Esophagus muscularis mucosa (tissue), 4 donors: ENCODE measurements around the gene GORAB. TPM values are rescaled to one million over a fixed set of nuclear protein-coding genes. Genes with fewer than 3 reads are reported as not detected.
A peak's percentile ranks its signal among the peaks of the same experiment; 100 is the strongest.

Experiments
- DNase-seq: peaks from one replicate; pipeline ENCODE4 v3.0.0-alpha.2; 2017; ENCODE audit errors: extremely low spot score
- H3K27ac ChIP-seq, 4 donors: fragments of 200-600 bp; sonication (generic); replicated peaks in 1 of 4; 1 replicate in 3 of 4; 2 replicates in 1 of 4; pipeline ENCODE4 v1.5.1; 2016 to 2019; ENCODE audit warnings: mild to moderate bottlenecking in 1 of 4
- H3K27me3 ChIP-seq, 4 donors: fragments of 200-600 bp; sonication (generic); one replicate each; pipeline versions ENCODE4 v1.5.1 to v1.6.0; 2016 to 2019
- H3K36me3 ChIP-seq, 4 donors: fragments of 200-600 bp; sonication (generic); one replicate each; pipeline ENCODE4 v1.5.1; 2016 to 2019
- H3K4me1 ChIP-seq, 4 donors: fragments of 200-600 bp; sonication (generic); one replicate each; pipeline ENCODE4 v1.5.1; 2016 to 2019
- H3K4me3 ChIP-seq, 4 donors: fragments of 200-600 bp; sonication (generic); 1 replicate in 2 of 4; 2 replicates in 2 of 4; pipeline ENCODE4 v1.5.1; 2016 to 2019; ENCODE audit warnings: mild to moderate bottlenecking in 4 of 4, moderate library complexity in 1 of 4
- H3K9me3 ChIP-seq, 4 donors: fragments of 200-600 bp; sonication (generic); 1 replicate in 3 of 4; 2 replicates in 1 of 4; pipeline ENCODE4 v1.5.1; 2016 to 2019
- CTCF ChIP-seq, 3 experiments: fragments of 200-600 bp in 2 of 3; fragments of 450-650 bp in 1 of 3; sonication (generic) in 2 of 3; IDR thresholded peaks; one replicate each; pipeline ENCODE4 v1.5.1; 2017 to 2019; ENCODE audit warnings: antibody characterized with exemption in 3 of 3, mild to moderate bottlenecking in 2 of 3, moderate library complexity in 1 of 3
- EP300 ChIP-seq: sonication (generic); formaldehyde crosslinking; IDR thresholded peaks from one replicate; pipeline ENCODE4 v1.6.1; 2017; ENCODE audit warnings: antibody characterized with exemption
- POLR2A ChIP-seq: fragments of 450-650 bp; IDR thresholded peaks from one replicate; pipeline ENCODE4 v1.6.1; 2017; ENCODE audit warnings: antibody characterized with exemption, moderate library complexity, mild to moderate bottlenecking, low read depth
- POLR2AphosphoS5 ChIP-seq, 2 donors: sonication (generic); formaldehyde crosslinking; IDR thresholded peaks; one replicate each; pipeline ENCODE4 v1.6.1; 2017; ENCODE audit warnings: antibody characterized with exemption in 2 of 2
- WGBS: methylation state at CpG from one replicate; pipeline ENCODE4 v1.1.5; 2018; 5-methylcytosine and 5-hydroxymethylcytosine counted together
- intact Hi-C: fragments of 100-400 bp; cut with DNase I; formaldehyde crosslinking; loops from one replicate; pipeline ENCODE4 v1.15.1; 2023
- total RNA-seq, 4 donors: library from RNA; depleted of rRNA; stranded (reverse); fragments of >200 nt; gene quantifications; one replicate each; pipeline versions ENCODE4 v1.1.0 to v1.2.1, GENCODE V29; 2016

GORAB gene
- total RNA-seq, 4 donors from 2014 or later = 4.3 to 8.0 (median 5.8) TPM

DNA sequence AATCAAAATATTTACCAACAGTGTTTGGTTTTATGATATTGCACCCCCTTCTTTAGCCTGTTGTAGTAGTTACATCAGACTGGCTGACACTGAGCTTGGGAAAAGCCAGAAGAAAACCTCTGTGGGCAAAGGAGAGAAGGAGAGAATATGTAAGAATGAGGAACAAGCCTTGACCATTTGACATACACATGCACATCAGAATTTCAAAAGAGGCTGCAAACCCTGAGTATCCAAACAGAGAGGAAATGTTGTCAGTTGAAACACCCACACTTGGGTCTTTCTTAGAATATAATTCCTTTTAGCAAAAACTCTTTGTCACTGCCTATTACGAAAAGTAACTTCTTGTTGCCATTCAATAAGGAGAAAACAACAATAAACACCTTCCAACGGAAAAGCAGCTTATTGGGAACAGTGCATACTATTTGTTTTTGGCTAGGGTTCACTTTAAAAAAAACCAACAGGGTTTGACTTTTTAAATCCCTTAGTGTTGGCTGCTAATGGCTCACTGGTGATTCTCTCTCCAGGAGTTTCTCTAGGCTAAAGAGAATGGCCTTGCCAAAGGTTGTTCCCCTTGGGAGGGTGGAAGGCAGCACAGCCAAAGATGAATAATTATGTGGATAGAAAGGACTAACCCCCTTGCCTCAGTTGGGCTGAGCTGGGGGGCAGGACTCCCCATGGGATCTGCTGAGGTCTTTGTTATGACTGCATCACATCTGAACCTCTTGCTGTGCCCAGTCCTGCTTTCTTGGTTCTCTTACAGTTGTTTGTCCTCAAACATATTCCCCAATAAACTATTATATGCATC lies 48.9 kb downstream of the GORAB start:
- no peak for DNase-seq
- TF ChIP-seq POLR2A = no peak
- no peak for TF ChIP-seq EP300
- TF ChIP-seq CTCF (IDR thresholded peaks at IDR 0.05) = no peak
- TF ChIP-seq POLR2AphosphoS5 (IDR thresholded peaks at IDR 0.05) = no peak
- intact Hi-C loops = no loop called here
- H3K9me3 ChIP-seq = no peaks in the 10 kb centered on the region
- 52% methylated on average over 2 of the region's 2 CpGs for WGBS
- H3K27me3 ChIP-seq = no peaks in the 10 kb centered on the region
- no peaks in the 10 kb centered on the region for H3K4me1 ChIP-seq
- H3K4me3 ChIP-seq = no peak overlapping the region
- H3K36me3 ChIP-seq = no peaks in the 10 kb centered on the region
- H3K27ac ChIP-seq = no peak overlapping the region

DNA sequence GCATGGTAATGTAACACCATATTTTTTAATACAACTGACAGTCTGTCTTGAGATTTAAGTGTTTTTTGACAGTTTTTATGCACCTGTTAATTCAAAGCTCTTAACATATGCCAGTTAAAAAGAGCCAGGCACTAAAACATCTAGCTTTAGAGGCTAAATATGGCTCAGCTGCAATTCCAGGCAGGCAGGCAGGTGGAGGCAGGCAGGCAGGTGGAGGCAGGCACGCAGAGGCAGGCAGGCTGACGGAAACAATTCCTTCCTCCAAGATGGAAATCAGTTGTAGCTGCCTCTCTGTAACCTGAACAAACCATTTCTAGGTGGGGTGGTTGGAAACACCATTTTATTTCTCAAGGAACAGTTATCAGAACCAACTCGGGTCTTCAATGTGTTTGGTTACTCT lies 51.2 kb downstream of the GORAB start:
- Histone ChIP-seq H3K4me3 (no peak overlapping the region), H3K4me1 (peaks cover 0 to 12% (median 7%) of the 10 kb centered on the region in 4 donors), H3K27ac (no peak overlapping the region), H3K27me3 (no peaks in the 10 kb centered on the region), H3K9me3 (no peaks in the 10 kb centered on the region), H3K36me3 (no peaks in the 10 kb centered on the region)
- no peak for DNase-seq
- intact Hi-C loops = no loop called here
- TF ChIP-seq POLR2AphosphoS5 (IDR thresholded peaks at IDR 0.05) (no peak), POLR2A (no peak), CTCF (IDR thresholded peaks at IDR 0.05) (no peak), EP300 (no peak)
- WGBS = 88% methylated on average over 3 of the region's 3 CpGs

GRCh38 chr1:170586321-170587252 lies 54.6 kb downstream of the GORAB start:
- Histone ChIP-seq H3K36me3 (no peaks in the 10 kb centered on the region), H3K4me3 (peak overlapping the region in 3 of 4 donors; percentile 18 to 33 (median 20)), H3K27ac (peak overlapping the region in 3 of 4 donors; percentile 12 to 48 (median 37)), H3K27me3 (peaks cover 0 to 7% (median 0%) of the 10 kb centered on the region in 4 donors), H3K4me1 (peaks cover 0 to 12% (median 7%) of the 10 kb centered on the region in 4 donors), H3K9me3 (no peaks in the 10 kb centered on the region)
- no peak for TF ChIP-seq CTCF (IDR thresholded peaks at IDR 0.05)
- peak in 1 of 2 donors; percentile 29 for TF ChIP-seq POLR2AphosphoS5 (IDR thresholded peaks at IDR 0.05)
- intact Hi-C loops = no loop called here
- DNase-seq = no peak
- 37% methylated on average over 11 of the region's 11 CpGs for WGBS

- H3K27ac ChIP-seq = peak overlapping the region in 3 of 4 donors; percentile 12 to 48 (median 37)
- no peaks in the 10 kb centered on the region for H3K9me3 ChIP-seq
- H3K4me3 ChIP-seq = peak overlapping the region in 3 of 4 donors; percentile 18 to 33 (median 20)
- peaks cover 0 to 12% (median 7%) of the 10 kb centered on the region in 4 donors for H3K4me1 ChIP-seq
- 68% methylated on average over 4 of the region's 4 CpGs for WGBS
- intact Hi-C loops = no loop called here
- DNase-seq = no peak
- H3K36me3 ChIP-seq = no peaks in the 10 kb centered on the region
- peaks cover 0 to 7% (median 0%) of the 10 kb centered on the region in 4 donors for H3K27me3 ChIP-seq
- TF ChIP-seq POLR2A = no peak
- TF ChIP-seq POLR2AphosphoS5 (IDR thresholded peaks at IDR 0.05) = no peak
Measured at GRCh38 chr1:170587253-170587593, 55.3 kb downstream of the GORAB start.
